GM12891 (cell line): ENCODE results near the gene CKM. TPM values are rescaled to one million over a fixed set of nuclear protein-coding genes. Genes with fewer than 3 reads are reported as not detected.

Experiments
- DNase-seq: peaks from one replicate; pipeline ENCODE4 v3.0.0; 2011; ENCODE audit warnings: low spot score; ENCODE audit not compliant: insufficient read length
- FAIRE-seq: peaks from 2 replicates; lab custom pipeline; 2011; peaks lifted over from hg19 to GRCh38; lab: Jason Lieb, UNC
- PAX5 ChIP-seq: IDR thresholded peaks from 2 replicates; pipeline ENCODE4 v1.6.1; 2011; ENCODE audit warnings: low read length, moderate library complexity, mild to moderate bottlenecking; ENCODE audit not compliant: insufficient read depth, severe bottlenecking
- POLR2A ChIP-seq: IDR thresholded peaks from 2 replicates; pipeline ENCODE4 v1.6.1; 2011; ENCODE audit warnings: low read depth, low read length, control low read depth
- POLR2AphosphoS5 ChIP-seq: IDR thresholded peaks from 2 replicates; pipeline ENCODE4 v1.6.1; 2011; ENCODE audit warnings: low read depth, low read length, control low read depth
- POU2F2 ChIP-seq: IDR thresholded peaks from 2 replicates; pipeline ENCODE4 v1.6.1; 2011; ENCODE audit warnings: low read depth, mild to moderate bottlenecking, control low read depth, low read length, moderate library complexity
- SPI1 ChIP-seq: IDR thresholded peaks from 2 replicates; pipeline ENCODE4 v1.6.1; 2011; ENCODE audit warnings: low read depth, low read length, control low read depth
- TAF1 ChIP-seq: IDR thresholded peaks from 2 replicates; pipeline ENCODE4 v1.6.1; 2011; ENCODE audit warnings: low read depth, low read length, control low read depth
- polyA plus RNA-seq: library from polyadenylated mRNA; unstranded; fragments of >200 nt; gene quantifications from one replicate; pipeline ENCODE4 v1.2.1, GENCODE V29; 2012; ENCODE audit warnings: low read depth, missing spikeins, inconsistent platforms; ENCODE audit not compliant: missing spikeins

CKM gene
- 0.13 TPM for polyA plus RNA-seq

DNA sequence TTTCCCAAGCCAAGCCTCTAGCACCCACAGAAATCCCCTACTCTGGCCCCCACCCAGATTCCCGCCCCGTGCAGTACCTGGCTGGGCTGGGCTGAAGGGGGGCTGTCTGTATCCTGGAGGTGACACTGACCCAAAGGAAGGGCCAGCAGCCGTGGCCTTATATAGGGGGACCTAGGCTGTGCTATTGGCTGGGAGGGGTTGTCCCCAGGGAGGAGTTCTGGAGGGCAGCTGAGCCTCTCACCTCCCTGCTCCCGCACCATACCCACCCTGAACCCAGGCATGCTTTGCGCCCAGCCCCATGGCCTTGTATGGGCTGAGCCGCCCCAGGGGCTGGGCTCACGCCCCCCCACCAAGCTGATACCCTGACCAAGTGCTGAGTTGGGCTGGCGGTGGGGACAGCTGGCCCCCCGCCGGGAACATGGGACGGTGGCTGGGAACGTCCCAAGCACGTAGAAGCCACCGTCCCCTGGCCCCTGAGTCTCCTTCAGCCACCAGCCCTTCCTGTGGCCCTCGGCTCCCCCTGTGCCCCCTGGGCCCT, at the start of gene CKM:
Gene CKM, minus strand, starts transcription at position 132 of the 538 bp plus-strand sequence. CDS start 3,162 bp downstream, outside the sequence.
- FAIRE-seq = no peak
- TF ChIP-seq TAF1 (no peak), POU2F2 (no peak), POLR2AphosphoS5 (no peak), PAX5 (no peak), POLR2A (no peak), SPI1 (no peak)
- no peak for DNase-seq

DNA sequence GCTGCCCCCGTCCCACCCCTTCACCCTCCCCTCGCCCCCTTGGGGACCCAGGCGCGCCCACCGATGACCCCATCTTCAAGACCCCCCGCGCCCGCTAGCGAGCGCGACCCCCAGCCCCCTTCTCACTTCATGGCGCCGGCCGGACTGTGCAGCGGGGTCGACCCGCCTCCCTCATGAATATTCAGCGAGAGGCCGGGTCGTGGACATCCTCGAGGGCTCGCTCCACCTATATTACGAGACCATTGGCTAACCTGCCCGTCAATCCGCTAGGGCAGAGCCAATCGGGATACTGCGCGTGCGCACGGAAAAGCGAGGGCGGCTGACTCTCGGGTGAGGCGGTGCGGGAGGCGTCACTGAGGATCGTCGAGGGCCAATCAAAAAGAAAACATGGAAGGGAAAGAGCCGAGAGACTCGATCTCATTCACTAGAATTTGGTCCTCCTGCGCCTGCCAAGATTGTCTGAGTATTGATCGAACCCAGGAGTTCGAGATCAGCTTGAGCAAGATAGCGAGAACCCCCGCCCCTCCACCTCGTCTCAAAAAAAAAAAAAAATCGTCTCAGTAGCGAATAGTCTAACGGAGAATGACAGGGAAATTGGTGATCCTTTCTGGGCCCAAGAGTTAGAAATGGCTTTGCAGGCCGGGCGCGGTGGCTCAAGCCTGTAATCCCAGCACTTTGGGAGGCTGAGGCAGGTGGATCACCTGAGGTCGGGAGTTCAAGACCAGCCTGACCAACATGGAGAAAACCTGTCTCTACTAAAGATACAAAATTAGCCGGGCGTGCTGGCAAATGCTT, 47.9 kb upstream of the CKM start, which contains the start of gene ERCC2:
Gene ERCC2, minus strand, starts transcription at position 164 of the 795 bp plus-strand sequence. Its CDS starts 33 bp downstream, at position 131.
- peak; percentile 95 for FAIRE-seq
- peak; percentile 100 for DNase-seq
- TF ChIP-seq TAF1 (0 out of 2 replicates have a peak, but pooled peaks have one; percentile 48), SPI1 (no peak), PAX5 (no peak), POU2F2 (peak; percentile 100), POLR2A (peak; percentile 64), POLR2AphosphoS5 (peak; percentile 60; the same call in 1 of the 2 replicates)

DNA sequence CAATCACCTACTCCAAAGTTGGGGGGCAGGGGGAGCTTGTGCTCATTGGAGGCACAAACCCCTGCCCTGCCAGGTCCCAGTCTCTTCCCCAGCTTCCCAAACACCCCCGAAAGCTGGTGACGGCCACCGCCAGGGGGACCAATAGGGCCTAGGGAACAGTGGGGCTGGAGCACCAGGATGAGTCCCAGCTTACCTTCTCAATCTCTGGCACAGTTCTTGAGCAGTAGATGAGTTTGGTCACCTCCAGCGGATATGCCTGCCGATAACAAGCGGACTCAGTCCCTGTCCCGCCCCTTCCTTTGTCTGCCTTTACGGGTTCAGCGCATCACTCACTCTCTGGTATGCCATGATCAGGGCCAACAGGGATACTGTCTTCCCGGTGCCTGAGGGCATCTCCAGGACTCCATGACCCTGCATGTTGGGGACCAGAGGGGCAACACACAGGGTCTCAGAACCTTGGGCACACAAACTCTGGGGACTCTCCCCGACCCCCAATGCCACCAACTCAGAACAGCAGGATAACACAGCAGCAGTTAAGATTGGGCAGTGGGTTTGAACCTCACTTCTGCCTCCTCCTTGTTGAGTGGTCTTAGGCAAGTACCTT, 46.2 kb upstream of the CKM start:
- FAIRE-seq = no peak
- TF ChIP-seq PAX5 (no peak), POLR2A (no peak), TAF1 (no peak), POU2F2 (no peak), POLR2AphosphoS5 (no peak), SPI1 (no peak)
- DNase-seq = no peak

DNA sequence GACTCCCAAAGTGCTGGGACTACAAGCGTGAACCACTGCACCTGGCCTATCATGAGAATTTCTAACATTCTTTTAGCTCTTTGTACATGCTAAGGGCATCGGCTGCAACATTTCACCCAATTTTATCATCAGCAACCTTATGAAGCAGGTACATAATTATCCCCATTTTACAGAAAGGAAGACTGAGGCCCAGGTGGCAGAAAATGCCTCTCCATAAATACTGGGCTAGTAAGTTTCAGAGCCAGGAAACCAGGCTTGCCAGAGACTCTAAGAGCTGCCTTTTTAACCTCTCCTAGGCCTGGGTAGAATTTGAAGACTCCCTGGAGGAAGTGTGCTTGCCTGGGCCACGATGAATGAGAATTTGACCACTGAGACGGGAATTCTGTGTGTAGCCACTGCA, 45.5 kb upstream of the CKM start:
- DNase-seq (no peak), FAIRE-seq (no peak)
- TF ChIP-seq PAX5 = no peak

DNA sequence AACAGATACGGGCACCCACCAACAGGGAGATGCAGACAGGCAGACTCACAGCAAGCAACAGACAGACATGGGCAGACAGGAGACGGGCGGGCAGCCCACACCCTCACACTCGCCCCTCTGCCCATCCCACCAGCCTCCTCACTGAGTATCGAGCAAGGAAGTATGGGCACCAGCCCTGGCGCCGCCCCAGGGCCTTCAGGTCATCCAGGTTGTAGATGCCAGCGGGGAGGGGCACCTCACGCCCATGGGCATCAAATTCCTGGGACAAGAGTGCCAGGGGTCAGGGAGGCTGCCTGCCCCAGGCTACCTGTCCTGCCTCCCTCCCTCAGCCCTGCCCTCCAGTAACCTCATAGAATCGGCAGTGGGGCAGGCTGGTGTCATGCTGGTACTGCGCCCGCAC, 42.0 kb upstream of the CKM start:
- FAIRE-seq (no peak), DNase-seq (no peak)
- TF ChIP-seq POLR2AphosphoS5 (no peak), PAX5 (no peak), SPI1 (no peak), TAF1 (no peak), POU2F2 (no peak), POLR2A (no peak)

DNA sequence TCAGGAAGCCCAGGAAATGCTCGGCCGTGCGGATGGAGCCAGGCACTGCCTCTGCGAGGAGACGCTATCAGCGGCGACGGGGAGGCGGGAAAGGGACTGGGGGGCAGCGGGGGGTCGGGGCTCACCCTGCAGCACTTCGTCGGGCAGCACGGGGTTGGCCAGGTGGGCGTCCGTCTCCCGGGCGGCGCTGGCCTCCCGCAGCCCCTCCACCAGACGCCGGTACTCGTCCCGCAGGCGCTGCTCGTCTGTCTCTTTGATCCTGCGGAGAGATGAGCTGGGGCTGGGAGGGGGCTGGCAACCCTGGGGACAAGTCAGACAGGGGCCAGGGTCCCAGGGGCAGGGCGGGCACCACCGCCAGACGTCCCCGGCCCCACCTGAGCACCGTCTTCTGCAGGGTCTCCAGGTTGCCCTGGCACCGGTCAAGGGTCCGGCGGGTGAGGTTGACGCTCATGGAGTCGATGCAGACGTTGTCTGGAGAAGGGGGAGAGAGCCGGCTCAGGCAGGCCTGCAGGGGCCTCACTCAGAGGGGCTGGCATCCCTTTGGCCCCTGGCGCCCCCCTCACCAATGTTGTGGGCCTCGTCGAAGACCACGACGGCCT, 41.3 kb upstream of the CKM start:
- DNase-seq = no peak
- no peak for TF ChIP-seq POLR2A
- no peak for TF ChIP-seq POLR2AphosphoS5
- no peak for TF ChIP-seq POU2F2
- no peak for TF ChIP-seq SPI1
- TF ChIP-seq TAF1 = no peak
- no peak for TF ChIP-seq PAX5
- no peak for FAIRE-seq

DNA sequence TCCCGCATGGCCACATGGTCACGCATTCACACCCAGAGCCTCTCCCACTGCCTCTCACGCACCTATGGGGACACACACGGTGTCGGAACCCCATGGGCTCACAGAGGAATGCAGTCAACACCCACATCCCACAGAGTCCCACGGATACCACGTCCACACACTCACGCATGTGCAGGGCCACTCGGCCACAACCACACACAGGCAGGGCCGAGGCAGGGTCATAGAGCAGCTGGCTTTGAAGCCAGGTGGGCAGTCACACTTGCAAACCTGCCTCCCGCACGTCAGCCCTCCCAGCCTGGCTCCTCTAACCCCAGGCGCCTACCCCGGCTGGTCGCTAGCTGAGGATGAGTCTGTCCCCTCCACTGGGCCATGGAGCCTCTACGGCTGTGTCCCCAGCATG, 39.6 kb upstream of the CKM start:
- FAIRE-seq (no peak), DNase-seq (no peak)
- TF ChIP-seq POLR2A = no peak
- TF ChIP-seq POU2F2 = no peak
- TF ChIP-seq POLR2AphosphoS5 = no peak
- no peak for TF ChIP-seq SPI1
- no peak for TF ChIP-seq PAX5

DNA sequence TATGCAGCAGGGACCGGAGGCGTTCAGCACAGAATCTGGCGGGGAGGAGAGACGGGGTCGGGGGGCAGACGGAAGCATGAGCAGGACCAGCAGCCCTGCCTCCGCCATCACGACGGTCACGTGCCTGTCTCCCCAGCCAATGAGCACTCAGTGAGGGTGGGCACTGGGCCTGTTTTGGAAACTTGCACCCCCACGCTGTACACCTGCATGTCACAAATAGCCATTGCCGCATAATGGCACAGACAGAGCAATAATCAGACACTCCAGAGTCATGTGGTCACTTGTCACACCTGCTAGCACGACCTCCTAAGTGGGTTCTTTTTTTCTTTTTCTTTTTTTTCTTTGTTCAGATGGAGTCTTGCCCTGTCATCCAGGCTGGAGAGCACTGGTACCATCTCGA, 38.9 kb upstream of the CKM start:
- DNase-seq (no peak), FAIRE-seq (no peak)
- no peak for TF ChIP-seq SPI1
- no peak for TF ChIP-seq POU2F2
- TF ChIP-seq POLR2AphosphoS5 = no peak
- no peak for TF ChIP-seq TAF1
- no peak for TF ChIP-seq PAX5
- TF ChIP-seq POLR2A = no peak

DNA sequence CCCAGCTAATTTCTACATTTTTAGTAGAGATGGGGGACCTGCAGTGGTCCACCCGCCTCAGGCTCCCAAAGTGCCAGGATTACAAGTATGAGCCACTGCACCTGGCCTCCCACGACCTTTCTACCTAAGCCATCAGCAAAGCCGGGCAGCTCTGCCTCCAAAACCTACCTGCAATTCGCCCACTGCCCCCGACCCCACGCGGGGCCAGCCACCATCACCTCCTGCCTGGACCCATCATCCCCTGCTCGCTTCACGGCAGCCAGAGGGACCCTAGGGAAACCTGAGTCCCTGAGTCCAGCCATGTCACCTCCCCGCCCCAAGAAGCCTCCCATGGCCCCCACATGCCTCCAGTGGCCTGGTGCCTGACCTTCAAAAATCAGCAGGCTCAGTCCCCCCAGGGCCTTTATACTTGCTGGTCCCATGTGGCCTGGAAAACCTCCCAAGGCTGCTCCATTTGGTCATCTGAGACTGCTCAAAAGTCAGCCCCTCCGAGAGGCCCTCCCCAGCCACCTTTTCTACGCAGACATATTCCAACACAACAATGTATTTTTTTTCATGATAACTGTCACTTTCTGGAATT, 35.6 kb upstream of the CKM start:
- DNase-seq = no peak
- no peak for TF ChIP-seq PAX5
- TF ChIP-seq TAF1 = no peak
- no peak for TF ChIP-seq SPI1
- TF ChIP-seq POU2F2 = no peak
- TF ChIP-seq POLR2AphosphoS5 = no peak
- no peak for TF ChIP-seq POLR2A
- FAIRE-seq = no peak
